Caki2 (cell line): Measurements from ENCODE around the gene C11orf52. TPM values are rescaled to one million over a fixed set of nuclear protein-coding genes. Genes with fewer than 3 reads are reported as not detected.
"Not testable (repeated sequence)": the region's sequence is repeated elsewhere in the genome, so short reads cannot be mapped to it uniquely, and the experiment has no call there.

ENCODE experiments used
- DNase-seq: peaks from one replicate; pipeline ENCODE4 v3.0.0-alpha.2; 2015; ENCODE audit warnings: low read depth
- in situ Hi-C: cut with HindIII; loops from 2 replicates; pipeline ENCODE4 v1.10.0; 2016; ENCODE audit warnings: low sequenced_read_pairs, low pct_unique_long_range_greater_than_20kb, mixed read lengths
- total RNA-seq: library from RNA; depleted of rRNA; stranded (reverse); fragments of >200 nt; shearing (Covaris generic); gene quantifications from 2 replicates; pipeline ENCODE4 v1.2.3, GENCODE V29; 2014; ENCODE audit warnings: low replicate concordance

The C11orf52 gene
- total RNA-seq, 1 experiment from 2014 or later, result not detected

DNA sequence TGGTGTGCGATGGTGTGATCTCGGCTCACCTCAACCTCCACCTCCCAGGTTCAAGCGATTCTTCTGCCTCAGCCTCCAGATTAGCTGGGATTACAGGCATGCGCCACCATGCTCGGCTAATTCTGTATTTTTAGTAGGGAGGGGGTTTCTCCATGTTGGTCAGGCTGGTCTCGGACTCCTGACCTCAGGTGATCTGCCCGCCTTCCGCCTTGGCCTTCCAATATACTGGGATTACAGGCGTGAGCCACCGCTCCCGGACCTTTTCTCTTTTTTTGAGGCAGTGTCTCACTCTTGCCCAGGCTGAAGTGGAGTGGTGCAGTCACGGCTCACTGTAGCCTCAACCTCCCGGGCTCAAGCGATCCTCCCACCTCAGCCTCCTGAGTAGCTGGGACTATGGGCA is 14.5 kb downstream of the C11orf52 start:
- DNase-seq, in situ Hi-C loops: not testable (repeated sequence)

DNA sequence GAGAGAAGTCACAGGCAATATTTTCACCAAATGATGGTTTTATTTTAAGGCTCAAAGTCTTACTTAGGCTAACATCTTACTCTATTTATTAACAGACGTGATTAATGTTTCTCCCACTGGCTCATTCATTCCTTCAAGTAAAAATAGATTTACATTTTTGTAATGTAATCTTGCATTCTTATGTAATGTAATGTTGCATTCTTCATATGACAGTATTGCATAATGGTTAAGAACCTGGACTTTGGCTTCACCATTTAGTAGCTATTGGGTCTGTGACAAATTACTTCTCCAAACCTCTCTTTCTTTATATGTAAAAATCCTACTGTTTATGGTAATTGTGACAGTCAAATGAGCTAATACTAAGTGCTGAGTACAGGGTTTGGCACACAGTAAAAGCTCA is 15.2 kb downstream of the C11orf52 start:
- DNase-seq, result no peak
- in situ Hi-C loops, result no loop called here

DNA sequence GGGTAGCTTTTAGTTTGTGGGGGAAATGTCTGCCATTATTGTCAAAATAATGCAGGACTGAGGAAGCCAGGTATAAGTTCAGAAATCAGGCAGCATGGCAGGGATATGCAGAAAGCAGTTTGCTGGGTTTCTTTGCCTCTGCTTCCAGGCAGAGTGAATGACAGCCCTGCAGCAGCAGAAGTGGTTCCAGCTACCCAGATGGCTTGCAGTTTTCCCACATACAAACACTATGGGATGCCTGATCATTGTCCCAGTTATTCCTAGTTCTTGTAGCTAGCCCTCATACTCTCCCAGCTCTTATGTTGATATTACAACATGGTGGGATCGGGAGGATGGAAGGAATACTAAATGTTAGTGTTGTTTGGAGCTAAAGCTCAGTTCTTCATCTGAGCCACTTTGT is 15.6 kb downstream of the C11orf52 start:
- DNase-seq, result no peak
- in situ Hi-C loops, result no loop called here

DNA sequence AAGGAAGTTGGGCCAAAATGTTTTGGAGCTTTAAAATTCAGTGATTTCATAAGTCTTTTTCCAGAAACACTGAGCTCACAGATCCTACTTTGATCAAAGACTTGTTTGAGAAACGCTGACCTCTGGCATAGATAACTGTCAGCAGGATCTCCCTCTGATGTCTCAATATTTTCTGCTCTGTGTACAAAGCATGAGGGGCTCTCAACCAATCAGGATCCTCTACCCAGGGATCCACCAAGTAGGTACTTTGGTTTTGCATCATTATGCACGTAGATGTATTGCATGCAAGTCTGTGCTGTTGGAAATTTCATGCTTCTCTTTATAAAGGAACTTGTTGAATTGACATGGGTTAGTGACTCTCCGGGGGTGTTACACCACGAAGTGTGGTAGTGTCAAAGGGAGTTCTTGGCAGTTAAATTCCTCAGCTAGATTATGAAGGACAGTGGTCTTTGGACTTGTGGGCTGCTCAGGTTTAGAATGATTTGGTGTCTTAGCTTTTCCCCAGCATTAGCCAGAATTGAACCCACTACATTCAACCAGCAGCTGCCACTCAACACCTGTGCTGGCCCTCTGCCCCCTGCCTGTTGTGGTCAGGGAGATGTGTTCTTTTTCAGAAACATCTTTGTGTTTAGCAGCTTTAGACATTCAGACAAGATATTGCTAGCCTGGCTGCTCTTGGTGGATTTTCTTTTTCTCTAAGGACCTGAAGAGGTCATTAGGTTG is 16.8 kb downstream of the C11orf52 start:
- in situ Hi-C loops, result no loop called here
- DNase-seq, result no peak

DNA sequence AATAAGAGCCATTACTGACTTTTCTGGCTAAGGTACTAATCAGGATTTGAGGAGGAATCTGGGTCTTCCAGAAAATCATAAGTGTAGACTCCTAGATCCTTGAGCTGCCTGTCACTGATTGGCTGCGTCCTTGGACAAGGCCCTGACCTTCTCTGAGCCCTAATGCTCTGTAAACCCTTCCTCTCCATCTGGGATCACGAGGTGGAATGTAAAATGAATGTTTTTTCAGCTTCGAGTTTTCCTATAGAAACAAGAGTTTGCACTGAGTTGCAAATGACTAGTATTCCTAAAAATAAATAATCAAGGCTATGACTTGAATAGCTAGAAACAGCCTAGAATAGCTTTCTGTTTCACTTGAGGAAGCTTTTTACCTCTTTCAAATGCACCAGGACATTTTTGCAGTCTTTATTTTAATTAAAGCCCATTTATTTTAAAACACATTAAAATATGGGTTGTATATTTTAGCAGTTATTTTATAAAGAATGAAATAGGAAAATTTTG is 17.4 kb downstream of the C11orf52 start:
- in situ Hi-C loops, result no loop called here
- no peak for DNase-seq

DNA sequence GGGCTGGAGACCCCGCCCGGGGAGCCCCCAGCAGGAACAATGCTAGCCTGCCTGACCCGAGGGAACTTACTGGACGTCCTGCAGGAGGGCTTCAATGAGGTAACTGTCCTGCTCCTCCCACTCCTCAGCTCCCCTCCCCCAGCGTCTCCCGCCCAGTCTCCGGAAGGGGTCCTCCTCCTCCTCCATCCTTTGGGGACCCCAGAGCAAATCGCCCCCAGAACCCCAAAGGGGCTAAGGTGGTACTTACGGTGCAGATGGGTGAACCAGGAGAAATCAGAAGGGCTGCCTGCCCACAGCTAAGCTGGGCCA is 18.7 kb downstream of the C11orf52 start:
- in situ Hi-C loops, result no loop called here
- no peak for DNase-seq

DNA sequence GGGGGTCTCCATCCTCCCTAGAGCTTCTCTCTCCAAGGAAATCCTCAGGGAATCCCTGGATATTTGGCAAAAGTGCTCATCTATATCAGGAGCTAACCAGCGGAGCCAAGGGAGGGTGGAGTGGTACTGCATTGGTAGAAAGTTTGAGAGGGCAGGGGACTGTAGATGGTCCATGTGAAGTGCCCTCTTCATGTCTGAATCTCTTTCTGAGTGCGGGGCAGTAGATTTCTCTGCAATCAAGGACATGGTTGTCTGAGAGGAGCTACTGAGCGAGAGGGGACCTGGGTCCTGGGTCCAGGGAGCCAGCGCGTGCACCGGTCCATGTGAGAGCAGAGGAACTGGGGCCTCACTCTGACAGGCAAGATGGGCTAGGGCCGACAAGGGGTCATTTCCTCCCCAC is 19.1 kb downstream of the C11orf52 start:
- DNase-seq, result no peak
- in situ Hi-C loops, result no loop called here

DNA sequence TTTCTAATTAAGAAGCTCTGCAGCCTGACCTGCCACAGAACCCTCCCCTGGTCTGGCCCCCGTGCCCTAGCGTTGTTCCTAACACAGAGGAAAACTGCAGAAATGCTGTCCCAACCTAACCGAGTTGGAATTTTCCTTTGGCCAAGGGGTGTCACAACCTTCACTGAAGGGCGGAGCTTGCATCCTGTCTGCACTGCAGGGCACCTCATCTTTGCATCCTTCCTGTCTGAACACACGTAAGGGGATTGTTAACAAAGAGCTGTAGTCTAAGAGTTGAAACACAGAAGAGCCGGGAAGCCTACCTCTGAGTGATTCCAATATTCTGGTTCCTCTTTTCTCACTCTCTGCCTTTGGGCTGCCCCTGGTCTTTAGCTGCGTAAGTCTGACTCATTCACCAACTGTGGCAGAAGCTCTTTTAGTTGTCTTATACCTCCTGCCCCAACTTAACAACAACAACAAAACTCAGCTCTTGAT is 20.0 kb downstream of the C11orf52 start:
- DNase-seq, result peak; percentile 50
- in situ Hi-C loops, result no loop called here

DNA sequence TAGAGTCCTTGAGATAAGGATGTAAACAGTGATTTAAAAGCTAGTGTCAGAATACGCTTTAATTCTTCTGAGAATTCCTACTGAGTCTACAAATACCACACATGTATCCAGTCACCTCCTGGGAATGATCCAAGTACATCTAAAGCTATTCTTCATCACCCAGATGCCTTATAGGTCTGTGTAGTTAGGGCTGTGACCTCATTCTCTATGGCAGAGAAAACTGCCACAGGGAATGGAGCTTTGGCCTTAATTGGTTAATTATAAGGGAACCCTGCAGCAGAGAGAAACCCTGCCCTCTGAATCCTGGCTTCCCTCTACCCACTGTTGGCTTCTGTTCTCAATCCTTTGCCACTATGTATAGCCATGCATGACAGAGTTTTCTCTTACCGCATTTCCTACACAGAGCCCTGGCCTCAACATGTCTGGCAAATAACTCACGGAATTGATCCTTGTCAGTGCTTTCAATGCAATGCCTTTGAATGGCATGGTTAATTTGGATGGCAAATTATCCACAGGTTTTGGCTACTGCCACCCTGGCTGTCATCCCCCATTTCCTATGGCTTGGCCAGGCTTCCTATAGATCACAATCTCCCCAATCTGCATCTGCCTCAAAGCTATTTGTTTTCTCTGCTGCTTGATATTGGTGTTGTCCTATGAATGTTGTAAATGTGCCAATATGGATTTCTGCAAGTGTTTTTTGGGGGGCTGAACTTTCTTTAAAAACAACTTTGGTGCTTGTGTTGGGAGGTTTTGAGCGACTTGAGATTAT is 21.3 kb downstream of the C11orf52 start:
- in situ Hi-C loops, result no loop called here
- DNase-seq, result peak; percentile 53

DNA sequence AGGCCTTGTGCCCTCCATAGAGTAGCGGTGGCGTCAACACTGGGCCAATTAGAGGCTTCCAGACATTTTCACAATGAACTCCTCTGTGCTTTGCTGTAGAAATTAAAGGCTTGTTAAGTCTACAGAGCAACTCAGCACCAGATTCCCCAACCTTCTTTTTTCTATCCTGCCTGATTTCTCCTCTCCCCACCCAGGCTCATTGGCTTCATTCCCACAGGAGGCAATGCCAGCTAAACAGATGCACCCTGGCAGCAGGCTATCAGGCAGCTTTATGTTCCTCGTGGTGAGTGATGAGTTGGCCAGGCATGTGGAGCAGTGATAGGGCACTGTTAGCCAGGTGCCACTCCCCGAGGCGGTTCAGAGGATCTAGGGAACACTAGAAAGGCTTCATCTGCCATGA is 23.2 kb downstream of the C11orf52 start:
- DNase-seq, result no peak
- in situ Hi-C loops, result no loop called here

DNA sequence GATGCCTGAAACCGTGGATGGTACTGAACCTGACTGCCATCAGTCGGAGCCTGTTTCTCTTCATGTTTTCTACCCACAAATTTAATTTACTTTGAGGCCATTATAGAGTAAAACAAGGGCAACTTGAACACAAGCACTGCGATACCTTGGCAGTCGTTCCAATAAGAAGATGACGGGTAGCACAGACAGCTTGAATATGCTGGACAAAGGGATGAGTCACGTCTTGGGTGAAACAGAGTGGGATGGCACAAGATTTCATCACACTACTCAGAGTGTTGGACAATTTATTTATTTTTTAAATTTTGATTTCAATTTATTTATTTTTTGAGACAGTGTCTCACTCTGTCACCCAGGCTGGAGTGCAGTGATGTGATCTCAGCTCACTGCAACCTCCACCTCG is 24.1 kb downstream of the C11orf52 start:
- in situ Hi-C loops, result no loop called here
- no peak for DNase-seq

DNA sequence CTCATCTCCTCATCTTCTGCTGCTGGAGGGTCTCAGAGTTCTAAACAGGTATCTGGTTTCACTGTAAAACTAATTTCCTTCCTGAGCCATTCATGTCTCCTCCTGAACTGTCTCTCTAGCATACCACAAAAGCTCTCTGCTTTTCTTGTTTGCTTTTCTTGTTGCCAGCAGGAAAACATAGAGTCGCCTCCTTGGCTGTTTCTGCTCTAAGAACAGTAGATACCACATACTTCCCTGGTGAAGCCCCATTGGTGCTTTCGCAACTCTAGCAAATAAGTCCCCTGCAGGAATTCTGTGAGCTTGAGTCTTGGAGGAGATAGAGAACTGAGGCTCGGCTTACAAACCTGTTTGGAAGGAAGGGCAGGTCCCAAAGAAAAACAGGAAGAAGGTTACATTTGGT is 25.4 kb downstream of the C11orf52 start:
- in situ Hi-C loops, result no loop called here
- DNase-seq, result peak; percentile 20

DNA sequence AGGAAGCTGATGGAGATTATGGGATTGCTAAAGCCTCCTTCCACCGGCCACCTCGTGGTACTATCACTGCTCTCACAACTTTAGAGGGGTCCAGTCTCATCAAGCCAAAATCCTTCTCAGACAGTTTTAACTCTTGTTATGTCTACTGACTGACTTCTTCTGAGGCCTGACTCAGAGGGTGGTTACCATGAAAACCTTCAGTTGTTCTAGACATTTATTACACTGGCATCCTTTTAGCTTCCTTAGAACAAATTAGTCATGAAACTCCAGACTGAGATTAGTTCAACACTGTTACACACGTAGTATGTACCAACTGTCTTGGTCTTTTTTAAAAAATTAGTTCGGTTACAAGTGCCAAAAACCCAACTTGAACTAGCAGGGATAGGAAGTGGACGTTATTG is 25.9 kb downstream of the C11orf52 start:
- in situ Hi-C loops, result no loop called here
- peak; percentile 65 for DNase-seq

DNA sequence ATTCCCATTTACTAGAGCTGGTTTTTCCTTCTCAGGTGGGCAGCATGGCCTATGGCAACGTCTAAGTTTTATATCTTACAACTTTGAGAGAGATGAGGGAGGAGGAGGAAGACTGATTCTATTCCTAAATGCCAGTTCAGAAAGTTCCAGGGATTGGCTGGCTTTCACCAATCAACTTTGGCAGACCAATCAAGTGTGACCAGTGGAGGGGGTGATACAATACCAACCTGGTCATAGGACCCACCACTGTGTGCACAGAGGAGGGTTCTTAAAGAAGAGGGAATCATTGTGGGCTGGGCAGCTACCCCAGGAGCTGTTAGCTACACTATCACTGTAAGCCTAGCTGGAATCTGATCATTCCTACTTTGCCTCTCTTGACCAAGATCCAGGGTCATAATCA is 26.5 kb downstream of the C11orf52 start:
- in situ Hi-C loops, result no loop called here
- no peak for DNase-seq

DNA sequence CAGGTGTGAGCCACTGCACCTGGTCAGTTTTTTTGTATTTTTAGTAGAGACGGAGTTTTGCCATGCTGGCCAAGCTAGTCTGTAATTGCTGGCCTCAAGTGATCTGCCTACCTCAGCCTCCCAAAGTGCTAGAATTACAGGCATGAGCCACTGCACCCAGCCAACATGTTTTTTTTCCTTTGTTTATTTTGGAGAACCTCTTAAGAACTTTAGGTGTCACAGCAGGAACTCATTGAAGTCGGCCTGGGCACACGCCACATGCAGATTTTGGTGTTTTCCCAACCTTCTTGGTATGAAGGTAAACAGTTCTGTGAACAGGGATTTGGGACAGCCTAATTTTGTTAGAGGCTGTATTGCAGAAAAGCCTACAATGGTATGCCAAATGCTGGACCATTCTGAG is 27.8 kb downstream of the C11orf52 start:
- no peak for DNase-seq
- in situ Hi-C loops, result no loop called here

DNA sequence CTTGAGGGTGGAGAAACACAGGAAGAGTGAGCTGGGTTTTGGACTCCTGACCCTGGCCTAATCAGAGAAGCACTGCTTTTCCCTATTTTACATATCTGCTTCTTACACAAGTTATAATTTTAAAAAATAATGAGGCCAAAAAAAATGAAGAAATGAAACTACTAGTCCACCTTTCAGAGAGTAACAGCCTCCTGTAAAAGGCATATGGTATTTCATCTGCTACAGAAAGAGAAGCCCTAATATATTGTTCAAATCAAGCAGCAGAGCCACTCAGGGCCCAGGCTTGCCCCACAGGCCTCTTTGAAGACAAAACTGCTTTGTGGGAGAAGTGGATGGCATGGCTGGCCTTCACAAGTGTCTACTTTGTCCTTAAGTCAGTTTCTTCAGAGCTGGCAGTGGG is 28.4 kb downstream of the C11orf52 start:
- in situ Hi-C loops, result no loop called here
- no peak for DNase-seq

DNA sequence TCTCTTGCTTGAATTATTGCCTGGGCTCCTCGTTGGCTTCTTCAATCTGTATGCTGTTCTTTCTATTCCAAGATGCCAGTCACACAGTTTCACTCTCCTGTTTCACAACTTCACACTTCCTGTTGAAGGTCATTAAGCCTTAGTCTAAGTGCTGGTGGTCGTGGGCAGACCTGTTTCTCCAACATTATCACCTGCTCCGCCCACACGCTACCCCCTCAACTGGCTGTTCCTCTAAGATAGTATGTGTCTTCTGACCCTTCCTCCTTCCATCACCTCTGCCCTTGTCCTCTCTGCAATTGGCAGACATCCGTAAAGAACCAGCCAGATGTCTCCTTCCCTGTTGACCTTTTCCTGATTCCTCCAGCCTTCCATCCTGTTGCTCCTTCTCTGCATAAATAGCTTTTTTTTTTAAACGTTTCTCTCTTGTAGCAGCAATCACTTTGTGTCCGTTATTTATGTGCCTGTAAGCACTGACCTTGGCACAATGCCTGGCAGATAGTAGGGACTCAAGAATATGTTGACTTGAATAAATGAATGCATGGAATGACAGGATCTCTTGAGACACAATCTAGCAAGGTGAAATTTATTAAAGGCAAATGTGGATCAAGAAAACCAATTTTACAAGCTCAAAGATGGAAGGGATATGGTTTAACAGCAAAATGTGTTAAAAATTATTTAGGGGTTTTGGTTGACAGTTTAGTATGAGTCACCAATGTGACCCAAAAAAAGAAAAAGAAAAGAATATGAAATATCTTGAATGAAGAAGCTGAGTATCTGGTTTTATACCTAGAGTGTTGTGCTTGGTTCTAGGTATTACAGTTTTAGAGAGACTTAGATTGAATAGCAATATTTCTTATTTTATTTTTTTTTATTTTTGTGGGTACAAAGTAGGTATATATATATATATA is 31.1 kb downstream of the C11orf52 start:
- no peak for DNase-seq
- in situ Hi-C loops, result no loop called here

DNA sequence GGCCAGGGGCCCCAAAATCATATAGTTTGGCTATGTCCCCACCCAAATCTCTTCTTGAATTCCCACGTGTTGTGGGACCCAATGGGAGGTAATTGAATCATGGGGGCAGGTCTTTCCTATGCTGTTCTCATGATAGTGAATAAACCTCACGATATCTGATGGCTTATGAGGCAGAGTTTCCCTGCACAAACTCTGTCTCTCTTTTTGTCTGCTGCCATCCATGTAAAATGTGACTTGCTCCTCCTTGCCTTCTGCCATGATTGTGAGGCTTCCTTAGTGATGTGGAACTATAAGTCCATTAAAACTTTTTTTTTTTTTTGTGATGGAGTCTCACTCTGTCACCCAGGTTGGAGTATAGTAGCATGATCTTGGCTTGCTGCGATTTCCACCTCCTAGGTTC is 32.9 kb downstream of the C11orf52 start:
- DNase-seq, result no peak
- in situ Hi-C loops, result no loop called here

DNA sequence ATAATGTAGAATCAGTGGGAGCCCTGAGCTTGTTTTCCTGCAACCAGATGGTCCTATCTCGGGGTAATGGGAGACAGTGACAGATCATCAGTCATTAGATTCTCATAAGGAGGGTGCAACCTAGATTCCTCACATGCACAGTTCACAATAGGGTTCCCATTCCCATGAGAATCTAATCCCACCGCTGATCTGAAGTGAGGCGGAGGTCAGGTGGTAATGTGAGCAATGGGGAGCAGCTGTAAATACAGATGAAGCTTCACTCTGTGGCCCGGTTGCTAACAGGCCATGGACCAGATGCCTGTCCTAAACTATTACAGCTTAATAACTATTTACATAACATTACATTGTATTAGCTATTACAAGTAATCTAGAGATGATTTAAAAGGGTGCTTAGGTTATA is 35.4 kb downstream of the C11orf52 start:
- DNase-seq, result no peak
- in situ Hi-C loops, result no loop called here
